GM12878 (cell line): ENCODE results near the gene NHEJ1. TPM values are rescaled to one million over a fixed set of nuclear protein-coding genes. Genes with fewer than 3 reads are reported as not detected.

Source experiments
- CHD2 ChIP-seq: IDR thresholded peaks from 2 replicates; pipeline ENCODE4 v1.6.1; 2011; ENCODE audit warnings: low read depth, low read length, improper control_type of control experiment, borderline replicate concordance
- CREM ChIP-seq: IDR thresholded peaks from 2 replicates; pipeline ENCODE4 v1.6.1; 2014; ENCODE audit warnings: antibody characterized with exemption, low read depth
- ETV6 ChIP-seq, 2 experiments: fragments of 450-650 bp in 1 of 2; IDR thresholded peaks in 1 of 2; conservative IDR thresholded peaks in 1 of 2; 2 replicates each; pipeline ENCODE4 v1.6.1; 2014; ENCODE audit warnings: antibody characterized with exemption in 1 of 2, borderline replicate concordance in 1 of 2, low read depth in 1 of 2, mild to moderate bottlenecking in 1 of 2, moderate library complexity in 1 of 2
- FOS ChIP-seq: IDR thresholded peaks from 3 replicates; pipeline ENCODE4 v1.6.1; 2011; ENCODE audit warnings: borderline replicate concordance; ENCODE audit not compliant: insufficient read length; ENCODE audit errors: extremely low read depth
- GABPA ChIP-seq: IDR thresholded peaks from 2 replicates; pipeline ENCODE4 v1.6.1; 2014; ENCODE audit warnings: antibody characterized with exemption, low read depth, mild to moderate bottlenecking, inconsistent platforms
- HCFC1 ChIP-seq: fragments of 150-350 bp; IDR thresholded peaks from 2 replicates; pipeline ENCODE4 v1.6.1; 2014; ENCODE audit warnings: low read length
- JUNB ChIP-seq: IDR thresholded peaks from 2 replicates; pipeline ENCODE4 v1.6.1; 2016; ENCODE audit warnings: antibody characterized with exemption, mild to moderate bottlenecking
- KAT2A ChIP-seq: conservative IDR thresholded peaks from 2 replicates; pipeline ENCODE4 v1.6.1; 2011; ENCODE audit warnings: low read depth, low read length; ENCODE audit not compliant: control insufficient read depth
- NFYA ChIP-seq: IDR thresholded peaks from 2 replicates; pipeline ENCODE4 v1.6.1; 2011; ENCODE audit warnings: low read depth, mild to moderate bottlenecking, low read length, improper control_type of control experiment, borderline replicate concordance
- NFYB ChIP-seq: IDR thresholded peaks from 2 replicates; pipeline ENCODE4 v1.6.1; 2011; ENCODE audit warnings: low read depth, mild to moderate bottlenecking, low read length, improper control_type of control experiment, moderate library complexity; ENCODE audit not compliant: insufficient read depth
- NRF1 ChIP-seq: conservative IDR thresholded peaks from 2 replicates; pipeline ENCODE4 v1.6.1; 2011; ENCODE audit warnings: mild to moderate bottlenecking, low read depth, low read length, improper control_type of control experiment
- POLR2A ChIP-seq: IDR thresholded peaks from 2 replicates; pipeline ENCODE4 v1.6.1; 2011; ENCODE audit warnings: low read depth, mild to moderate bottlenecking, low read length
- RAD21 ChIP-seq: IDR thresholded peaks from 2 replicates; pipeline ENCODE4 v1.6.1; 2011; ENCODE audit warnings: mild to moderate bottlenecking, low read depth, low read length, moderate library complexity; ENCODE audit not compliant: insufficient read depth
- RAD51 ChIP-seq: fragments of 450-650 bp; IDR thresholded peaks from 2 replicates; pipeline ENCODE4 v1.6.1; 2016; ENCODE audit warnings: moderate library complexity, mild to moderate bottlenecking, inconsistent platforms
- RELA ChIP-seq: fragments of 450-650 bp; IDR thresholded peaks from 2 replicates; pipeline ENCODE4 v1.8.0; 2014; ENCODE audit warnings: borderline replicate concordance; ENCODE audit not compliant: partially characterized antibody
- SREBF1 ChIP-seq: IDR thresholded peaks from 2 replicates; pipeline ENCODE4 v1.6.1; 2012; ENCODE audit warnings: mild to moderate bottlenecking, low read length
- STAT3 ChIP-seq: IDR thresholded peaks from 2 replicates; pipeline ENCODE4 v1.6.1; 2011; ENCODE audit warnings: low read depth, low read length, improper control_type of control experiment
- ZSCAN29 ChIP-seq: fragments of 450-650 bp; IDR thresholded peaks from 2 replicates; pipeline ENCODE4 v1.6.1; 2017; ENCODE audit warnings: mild to moderate bottlenecking, moderate library complexity
- polyA plus RNA-seq, 11 experiments: library from polyadenylated mRNA; depleted of rRNA in 4 of 11; unstranded in 6 of 11; stranded (reverse) in 5 of 11; fragments of >200 nt; fragmentation: Nextera tagmentation in 4 of 11; fragmentation: Illumina TruSeq in 1 of 11; extraction: Ambion mirVana in 4 of 11; extraction: Trizol in 1 of 11; gene quantifications; 1 replicate in 1 of 11; 2 replicates in 10 of 11; pipeline versions ENCODE4 v1.2.1 to v1.2.3, GENCODE V29; 2011 to 2016; ENCODE audit warnings: inconsistent platforms in 2 of 11, missing spikeins in 2 of 11, low read depth in 1 of 11
- total RNA-seq, 4 experiments: library from RNA; depleted of rRNA in 3 of 4; stranded (reverse); fragments of >200 nt in 3 of 4; fragmentation: Illumina TruSeq in 1 of 4; extraction: Trizol in 1 of 4; gene quantifications; 2 replicates each; pipeline versions ENCODE4 v1.2.1 to v1.2.3, GENCODE V29; 2013 to 2021
- TF ChIP-seq, protein P1 (sequence below): fragments of 450-650 bp; IDR thresholded peaks from 2 replicates; pipeline ENCODE4 v1.6.1; 2014; ENCODE audit warnings: mild to moderate bottlenecking
- TF ChIP-seq, protein P2 (sequence below): IDR thresholded peaks from 2 replicates; pipeline ENCODE4 v1.6.1; 2012; ENCODE audit warnings: low read depth, low read length, improper control_type of control experiment
- TF ChIP-seq, protein P3 (sequence below): fragments of 450-650 bp; IDR thresholded peaks from 2 replicates; pipeline ENCODE4 v1.6.1; 2016; ENCODE audit warnings: mild to moderate bottlenecking
- TF ChIP-seq, protein P4 (sequence below): IDR thresholded peaks from 2 replicates; pipeline ENCODE4 v1.6.1; 2012; ENCODE audit warnings: low read length, inconsistent platforms
- TF ChIP-seq, protein P5 (sequence below): fragments of 450-650 bp; IDR thresholded peaks from 2 replicates; pipeline ENCODE4 v1.6.1; 2016; ENCODE audit warnings: mild to moderate bottlenecking
- TF ChIP-seq, protein P6 (sequence below): IDR thresholded peaks from 2 replicates; pipeline ENCODE4 v1.6.1; 2011; ENCODE audit warnings: low read depth, mild to moderate bottlenecking, low read length, moderate library complexity, borderline replicate concordance; ENCODE audit errors: extremely low read depth

Gene NHEJ1
- total and polyA plus RNA-seq, 10 of the 15 experiments (the other 5 are each of a cell fraction or from before 2014, with no cell fraction given) = 11.8 to 20.2 (median 17.0) TPM

DNA sequence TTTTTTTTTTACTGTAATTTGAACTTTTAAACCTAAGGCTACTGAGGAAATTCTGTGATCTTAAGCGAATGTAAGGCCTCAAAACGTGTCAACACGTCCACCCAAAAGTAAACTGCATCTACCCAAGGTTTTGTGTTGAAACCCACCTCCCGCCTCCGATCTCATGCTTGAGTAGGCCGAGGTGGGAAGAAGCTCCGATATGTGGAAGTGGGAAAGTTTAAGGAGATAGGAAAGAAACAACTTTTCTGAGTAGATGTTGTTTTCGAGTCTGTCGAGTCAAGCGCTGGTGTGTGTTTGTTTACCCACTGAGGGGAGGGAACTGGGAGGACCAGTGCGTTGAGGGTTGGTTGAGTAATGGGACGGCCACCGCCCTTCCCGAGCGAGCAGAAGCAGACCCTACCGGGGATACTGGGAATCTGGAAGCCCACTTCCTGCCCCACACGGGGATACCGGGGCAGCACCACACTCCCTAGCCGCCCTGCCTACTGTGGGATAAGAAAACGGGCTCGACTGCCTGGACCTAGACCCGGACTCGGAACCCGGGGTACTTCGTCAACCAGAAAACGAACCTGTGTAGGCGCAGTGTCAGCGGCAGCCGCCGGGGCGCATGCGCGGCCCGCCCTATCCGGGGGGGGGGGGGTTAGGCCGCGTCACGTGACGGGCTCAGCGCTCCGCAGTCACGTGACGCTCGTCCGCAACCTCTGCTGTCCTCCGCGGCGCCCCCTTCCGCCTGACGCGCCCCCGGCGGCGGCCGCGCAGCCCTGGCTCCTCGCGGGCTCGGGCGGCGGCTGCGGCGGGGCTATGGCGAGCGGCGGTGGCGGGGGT is 17.1 kb upstream of the NHEJ1 start, which contains the start of gene RETREG2 (continued):
- TF ChIP-seq, protein P1, sequence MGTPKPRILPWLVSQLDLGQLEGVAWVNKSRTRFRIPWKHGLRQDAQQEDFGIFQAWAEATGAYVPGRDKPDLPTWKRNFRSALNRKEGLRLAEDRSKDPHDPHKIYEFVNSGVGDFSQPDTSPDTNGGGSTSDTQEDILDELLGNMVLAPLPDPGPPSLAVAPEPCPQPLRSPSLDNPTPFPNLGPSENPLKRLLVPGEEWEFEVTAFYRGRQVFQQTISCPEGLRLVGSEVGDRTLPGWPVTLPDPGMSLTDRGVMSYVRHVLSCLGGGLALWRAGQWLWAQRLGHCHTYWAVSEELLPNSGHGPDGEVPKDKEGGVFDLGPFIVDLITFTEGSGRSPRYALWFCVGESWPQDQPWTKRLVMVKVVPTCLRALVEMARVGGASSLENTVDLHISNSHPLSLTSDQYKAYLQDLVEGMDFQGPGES = peak; percentile 8; the same call in 1 of the 2 replicates
- TF ChIP-seq HCFC1 (peak; percentile 57), ETV6 (conservative IDR thresholded peaks at IDR 0.05 in 1 of 2, IDR thresholded peaks at IDR 0.05 in 1 of 2; ENCODE audit: borderline replicate concordance in 1 of 2, low read depth in 1 of 2) (no peak), ZSCAN29 (no peak), GABPA (0 out of 2 replicates have a peak, but pooled peaks have one; percentile 34), NRF1 (peak; percentile 79), NFYB (no peak), RAD51 (peak; percentile 99), SREBF1 (no peak), CREM (peak; percentile 32; the same call in 1 of the 2 replicates), STAT3 (no peak), KAT2A (no peak), RAD21 (no peak), JUNB (no peak), FOS (peak; percentile 19), POLR2A (peak; percentile 91), CHD2 (0 out of 2 replicates have a peak, but pooled peaks have one; percentile 27), NFYA (no peak), RELA (peak; percentile 93)
- TF ChIP-seq, protein P2, sequence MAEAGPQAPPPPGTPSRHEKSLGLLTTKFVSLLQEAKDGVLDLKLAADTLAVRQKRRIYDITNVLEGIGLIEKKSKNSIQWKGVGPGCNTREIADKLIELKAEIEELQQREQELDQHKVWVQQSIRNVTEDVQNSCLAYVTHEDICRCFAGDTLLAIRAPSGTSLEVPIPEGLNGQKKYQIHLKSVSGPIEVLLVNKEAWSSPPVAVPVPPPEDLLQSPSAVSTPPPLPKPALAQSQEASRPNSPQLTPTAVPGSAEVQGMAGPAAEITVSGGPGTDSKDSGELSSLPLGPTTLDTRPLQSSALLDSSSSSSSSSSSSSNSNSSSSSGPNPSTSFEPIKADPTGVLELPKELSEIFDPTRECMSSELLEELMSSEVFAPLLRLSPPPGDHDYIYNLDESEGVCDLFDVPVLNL = no peak
- TF ChIP-seq, protein P3, sequence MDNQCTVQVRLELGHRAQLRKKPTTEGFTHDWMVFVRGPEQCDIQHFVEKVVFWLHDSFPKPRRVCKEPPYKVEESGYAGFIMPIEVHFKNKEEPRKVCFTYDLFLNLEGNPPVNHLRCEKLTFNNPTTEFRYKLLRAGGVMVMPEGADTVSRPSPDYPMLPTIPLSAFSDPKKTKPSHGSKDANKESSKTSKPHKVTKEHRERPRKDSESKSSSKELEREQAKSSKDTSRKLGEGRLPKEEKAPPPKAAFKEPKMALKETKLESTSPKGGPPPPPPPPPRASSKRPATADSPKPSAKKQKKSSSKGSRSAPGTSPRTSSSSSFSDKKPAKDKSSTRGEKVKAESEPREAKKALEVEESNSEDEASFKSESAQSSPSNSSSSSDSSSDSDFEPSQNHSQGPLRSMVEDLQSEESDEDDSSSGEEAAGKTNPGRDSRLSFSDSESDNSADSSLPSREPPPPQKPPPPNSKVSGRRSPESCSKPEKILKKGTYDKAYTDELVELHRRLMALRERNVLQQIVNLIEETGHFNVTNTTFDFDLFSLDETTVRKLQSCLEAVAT = peak; percentile 50
- TF ChIP-seq, protein P4, sequence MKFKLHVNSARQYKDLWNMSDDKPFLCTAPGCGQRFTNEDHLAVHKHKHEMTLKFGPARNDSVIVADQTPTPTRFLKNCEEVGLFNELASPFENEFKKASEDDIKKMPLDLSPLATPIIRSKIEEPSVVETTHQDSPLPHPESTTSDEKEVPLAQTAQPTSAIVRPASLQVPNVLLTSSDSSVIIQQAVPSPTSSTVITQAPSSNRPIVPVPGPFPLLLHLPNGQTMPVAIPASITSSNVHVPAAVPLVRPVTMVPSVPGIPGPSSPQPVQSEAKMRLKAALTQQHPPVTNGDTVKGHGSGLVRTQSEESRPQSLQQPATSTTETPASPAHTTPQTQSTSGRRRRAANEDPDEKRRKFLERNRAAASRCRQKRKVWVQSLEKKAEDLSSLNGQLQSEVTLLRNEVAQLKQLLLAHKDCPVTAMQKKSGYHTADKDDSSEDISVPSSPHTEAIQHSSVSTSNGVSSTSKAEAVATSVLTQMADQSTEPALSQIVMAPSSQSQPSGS = no peak; the same call in 1 of the 2 replicates
- TF ChIP-seq, protein P5, sequence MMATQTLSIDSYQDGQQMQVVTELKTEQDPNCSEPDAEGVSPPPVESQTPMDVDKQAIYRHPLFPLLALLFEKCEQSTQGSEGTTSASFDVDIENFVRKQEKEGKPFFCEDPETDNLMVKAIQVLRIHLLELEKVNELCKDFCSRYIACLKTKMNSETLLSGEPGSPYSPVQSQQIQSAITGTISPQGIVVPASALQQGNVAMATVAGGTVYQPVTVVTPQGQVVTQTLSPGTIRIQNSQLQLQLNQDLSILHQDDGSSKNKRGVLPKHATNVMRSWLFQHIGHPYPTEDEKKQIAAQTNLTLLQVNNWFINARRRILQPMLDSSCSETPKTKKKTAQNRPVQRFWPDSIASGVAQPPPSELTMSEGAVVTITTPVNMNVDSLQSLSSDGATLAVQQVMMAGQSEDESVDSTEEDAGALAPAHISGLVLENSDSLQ = no peak
- TF ChIP-seq, protein P6, sequence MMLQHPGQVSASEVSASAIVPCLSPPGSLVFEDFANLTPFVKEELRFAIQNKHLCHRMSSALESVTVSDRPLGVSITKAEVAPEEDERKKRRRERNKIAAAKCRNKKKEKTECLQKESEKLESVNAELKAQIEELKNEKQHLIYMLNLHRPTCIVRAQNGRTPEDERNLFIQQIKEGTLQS = peak; percentile 99
